Gastrocnemius medialis (tissue), 4 donors: ENCODE data around the gene C4orf50. TPM values are rescaled to one million over a fixed set of nuclear protein-coding genes. Genes with fewer than 3 reads are reported as not detected.

Experiments used
- ATAC-seq, 2 donors: fragments of 150-250 bp; one replicate each; pipeline ENCODE4 v1.9.1; 2016
- DNase-seq, 2 donors: peaks; one replicate each; pipeline ENCODE4 v3.0.0-alpha.2; 2019
- H3K27ac ChIP-seq, 4 donors: fragments of 200-600 bp; sonication (generic); 1 replicate in 1 of 4; 2 replicates in 3 of 4; pipeline ENCODE4 v1.5.1; 2016 to 2018; ENCODE audit warnings: mild to moderate bottlenecking in 2 of 4, moderate library complexity in 1 of 4
- H3K27me3 ChIP-seq, 3 donors: fragments of 200-600 bp; sonication (generic) in 2 of 3; 1 replicate in 1 of 3; 2 replicates in 2 of 3; pipeline versions ENCODE4 v1.5.1 to v1.6.0; 2016 to 2019; ENCODE audit warnings: mild to moderate bottlenecking in 1 of 3, moderate library complexity in 1 of 3
- H3K36me3 ChIP-seq, 2 donors: fragments of 200-600 bp; sonication (generic) in 1 of 2; one replicate each; pipeline ENCODE4 v1.5.1; 2017 to 2018
- H3K4me1 ChIP-seq, 2 donors: fragments of 200-600 bp; sonication (generic) in 1 of 2; one replicate each; pipeline ENCODE4 v1.5.1; 2016 to 2017; ENCODE audit warnings: mild to moderate bottlenecking in 2 of 2
- H3K4me3 ChIP-seq, 4 donors: fragments of 200-600 bp; sonication (generic) in 3 of 4; 1 replicate in 1 of 4; 2 replicates in 3 of 4; pipeline ENCODE4 v1.5.1; 2016 to 2019; ENCODE audit warnings: mild to moderate bottlenecking in 2 of 4
- H3K9me3 ChIP-seq, 3 donors: fragments of 200-600 bp; sonication (generic) in 2 of 3; 1 replicate in 1 of 3; 2 replicates in 2 of 3; pipeline ENCODE4 v1.5.1; 2016 to 2019
- POLR2A ChIP-seq, 2 donors: fragments of 450-650 bp; IDR thresholded peaks; one replicate each; pipeline ENCODE4 v1.6.1; 2017; ENCODE audit warnings: antibody characterized with exemption in 2 of 2, mild to moderate bottlenecking in 2 of 2, moderate library complexity in 2 of 2
- in situ Hi-C, 4 donors: fragments of 200-750 bp; cut with MboI; loops; one replicate each; pipeline versions ENCODE4 v1.15.0 to v1.8.0; 2017; ENCODE audit warnings: low sequenced_read_pairs in 4 of 4
- intact Hi-C: fragments of 100-400 bp; cut with DNase I; formaldehyde crosslinking; loops from one replicate; pipeline ENCODE4 v1.15.1; 2023; ENCODE audit warnings: low total_unique reads
- total RNA-seq, 4 donors: library from RNA; depleted of rRNA; stranded (reverse); fragments of >200 nt; gene quantifications; one replicate each; pipeline versions ENCODE4 v1.1.0 to v1.2.3, GENCODE V29; 2016
- TF ChIP-seq, protein P1 (sequence below), 5 experiments: fragments of 450-650 bp in 3 of 5; fragments of 200-600 bp in 2 of 5; sonication (generic) in 2 of 5; IDR thresholded peaks in 4 of 5; conservative IDR thresholded peaks in 1 of 5; 1 replicate in 4 of 5; 2 replicates in 1 of 5; pipeline ENCODE4 v1.5.1; 2016 to 2019; ENCODE audit warnings: antibody characterized with exemption in 5 of 5, mild to moderate bottlenecking in 3 of 5, moderate library complexity in 3 of 5

The C4orf50 gene
- total RNA-seq, 4 donors from 2014 or later: 0.03 TPM; not detected in 3

GRCh38 chr4:5958199-5958735, 60.0 kb downstream of the C4orf50 start:
- ATAC-seq: no peak
- no peaks in the 10 kb centered on the region for H3K9me3 ChIP-seq
- H3K27ac ChIP-seq: no peak overlapping the region
- TF ChIP-seq, protein P1, sequence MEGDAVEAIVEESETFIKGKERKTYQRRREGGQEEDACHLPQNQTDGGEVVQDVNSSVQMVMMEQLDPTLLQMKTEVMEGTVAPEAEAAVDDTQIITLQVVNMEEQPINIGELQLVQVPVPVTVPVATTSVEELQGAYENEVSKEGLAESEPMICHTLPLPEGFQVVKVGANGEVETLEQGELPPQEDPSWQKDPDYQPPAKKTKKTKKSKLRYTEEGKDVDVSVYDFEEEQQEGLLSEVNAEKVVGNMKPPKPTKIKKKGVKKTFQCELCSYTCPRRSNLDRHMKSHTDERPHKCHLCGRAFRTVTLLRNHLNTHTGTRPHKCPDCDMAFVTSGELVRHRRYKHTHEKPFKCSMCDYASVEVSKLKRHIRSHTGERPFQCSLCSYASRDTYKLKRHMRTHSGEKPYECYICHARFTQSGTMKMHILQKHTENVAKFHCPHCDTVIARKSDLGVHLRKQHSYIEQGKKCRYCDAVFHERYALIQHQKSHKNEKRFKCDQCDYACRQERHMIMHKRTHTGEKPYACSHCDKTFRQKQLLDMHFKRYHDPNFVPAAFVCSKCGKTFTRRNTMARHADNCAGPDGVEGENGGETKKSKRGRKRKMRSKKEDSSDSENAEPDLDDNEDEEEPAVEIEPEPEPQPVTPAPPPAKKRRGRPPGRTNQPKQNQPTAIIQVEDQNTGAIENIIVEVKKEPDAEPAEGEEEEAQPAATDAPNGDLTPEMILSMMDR (IDR thresholded peaks at IDR 0.05 in 4 of 5, conservative IDR thresholded peaks at IDR 0.05 in 1 of 5): no peak
- peaks cover 0 to 4% (median 0%) of the 10 kb centered on the region in 3 donors for H3K27me3 ChIP-seq
- in situ Hi-C loops (no loop called here), intact Hi-C loops (no loop called here)
- H3K4me1 ChIP-seq: no peaks in the 10 kb centered on the region
- no peaks in the 10 kb centered on the region for H3K36me3 ChIP-seq
- H3K4me3 ChIP-seq: no peak overlapping the region
- no peak for DNase-seq

- in situ Hi-C loops (no loop called here), intact Hi-C loops (no loop called here)
- Histone ChIP-seq H3K27ac (no peak overlapping the region), H3K27me3 (peaks cover 0 to 4% (median 0%) of the 10 kb centered on the region in 3 donors), H3K4me3 (no peak overlapping the region), H3K9me3 (no peaks in the 10 kb centered on the region), H3K4me1 (no peaks in the 10 kb centered on the region), H3K36me3 (no peaks in the 10 kb centered on the region)
- TF ChIP-seq, protein P1 (IDR thresholded peaks at IDR 0.05 in 4 of 5, conservative IDR thresholded peaks at IDR 0.05 in 1 of 5): no peak
- TF ChIP-seq POLR2A (IDR thresholded peaks at IDR 0.05): no peak
- no peak for ATAC-seq
- no peak for DNase-seq
Measured at GRCh38 chr4:5957076-5957475, 61.2 kb downstream of the C4orf50 start.

GRCh38 chr4:5956285-5957021, 61.8 kb downstream of the C4orf50 start:
- TF ChIP-seq, protein P1 (IDR thresholded peaks at IDR 0.05 in 4 of 5, conservative IDR thresholded peaks at IDR 0.05 in 1 of 5): no peak
- no peak for TF ChIP-seq POLR2A (IDR thresholded peaks at IDR 0.05)
- DNase-seq: no peak
- H3K4me3 ChIP-seq: no peak overlapping the region
- intact Hi-C loops (no loop called here), in situ Hi-C loops (no loop called here)
- H3K4me1 ChIP-seq: no peaks in the 10 kb centered on the region
- H3K27ac ChIP-seq: no peak overlapping the region
- no peak for ATAC-seq
- H3K9me3 ChIP-seq: no peaks in the 10 kb centered on the region
- H3K36me3 ChIP-seq: no peaks in the 10 kb centered on the region
- H3K27me3 ChIP-seq: peaks cover 0 to 4% (median 0%) of the 10 kb centered on the region in 3 donors

DNA sequence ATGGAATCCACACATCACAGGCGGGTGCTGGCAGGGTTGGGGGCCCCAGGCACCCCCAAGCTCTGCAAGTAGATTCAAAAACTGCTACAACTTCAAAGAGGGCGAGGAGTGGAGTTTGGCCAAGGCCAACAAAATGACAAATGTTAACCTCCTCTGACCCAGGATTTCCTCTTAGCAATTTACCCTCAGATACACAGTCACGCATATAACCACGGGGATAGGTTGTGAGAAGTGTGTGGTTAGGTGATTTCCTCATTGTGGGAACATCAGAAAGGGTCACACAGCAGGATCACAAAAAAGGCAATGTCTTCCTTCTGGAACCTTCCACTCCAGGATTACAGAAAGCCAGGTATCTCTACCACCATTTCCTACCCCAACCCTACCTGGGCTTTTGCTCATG, 62.4 kb downstream of the C4orf50 start:
- peaks cover 0 to 4% (median 0%) of the 10 kb centered on the region in 3 donors for H3K27me3 ChIP-seq
- ATAC-seq: no peak
- no peaks in the 10 kb centered on the region for H3K36me3 ChIP-seq
- TF ChIP-seq, protein P1 (IDR thresholded peaks at IDR 0.05 in 4 of 5, conservative IDR thresholded peaks at IDR 0.05 in 1 of 5): no peak
- TF ChIP-seq POLR2A (IDR thresholded peaks at IDR 0.05): no peak
- DNase-seq: no peak
- intact Hi-C loops (no loop called here), in situ Hi-C loops (no loop called here)
- H3K4me3 ChIP-seq: no peak overlapping the region
- no peak overlapping the region for H3K27ac ChIP-seq
- H3K9me3 ChIP-seq: no peaks in the 10 kb centered on the region
- H3K4me1 ChIP-seq: no peaks in the 10 kb centered on the region
